K562 (cell line): ENCODE data around the gene MAD1L1. TPM values are rescaled to one million over a fixed set of nuclear protein-coding genes. Genes with fewer than 3 reads are reported as not detected.
A peak's percentile ranks its signal among the peaks of the same experiment; 100 is the strongest.

ENCODE experiments used
- ATAC-seq: fragments of 200-7000 bp; cut with Tn5 transposase; 3 replicates; pipeline ENCODE4 v1.9.1; 2020; ENCODE audit warnings: moderate library complexity
- BruUV-seq: library from RNA; stranded (reverse); fragments of 400-500 nt; replicated peaks from 2 replicates; lab custom pipeline; 2021; lab: Mats Ljungman, UMichigan
- CTCF ChIA-PET: fragments of 300-600 bp; formaldehyde crosslinking; extraction: SDS; loops from one replicate; lab custom pipeline; 2021; ENCODE audit warnings: low intra/inter-chr PET ratio; lab: Yijun Ruan, JAX
- POLR2A ChIA-PET: fragments of 300-600, 350-650 bp; sonication (Branson Sonifier 250); formaldehyde crosslinking; extraction: SDS; loops from one replicate; lab custom pipeline; 2021; ENCODE audit warnings: antibody characterized with exemption, inconsistent platforms; lab: Yijun Ruan, JAX
- DNase-seq, 4 experiments: peaks; one replicate each; pipeline versions ENCODE4 v3.0.0 to v3.0.0-alpha.2; 2011 to 2018; ENCODE audit warnings: low spot score in 3 of 4, mixed read lengths in 3 of 4; ENCODE audit errors: extremely low read depth in 1 of 4
- FAIRE-seq: peaks from 2 replicates; lab custom pipeline; 2011; peaks lifted over from hg19 to GRCh38; lab: Jason Lieb, UNC
- H2AFZ ChIP-seq: 2 replicates; pipeline ENCODE4 v1.6.0; 2011; ENCODE audit warnings: low read depth, low read length, control low read depth, inconsistent platforms
- H3K27ac ChIP-seq: fragments of 200-600 bp; 3 replicates; pipeline ENCODE4 v1.8.0; 2011; ENCODE audit warnings: low read depth, mild to moderate bottlenecking, control low read depth, inconsistent platforms, low read length, moderate library complexity, mixed read lengths; ENCODE audit errors: extremely low read depth
- H3K27me3 ChIP-seq, 2 experiments: fragments of 300-600 bp in 1 of 2; 2 replicates in 1 of 2; 3 replicates in 1 of 2; pipeline versions ENCODE4 v1.6.0 to v1.8.0; 2011; ENCODE audit warnings: inconsistent platforms in 2 of 2, low read length in 2 of 2, mild to moderate bottlenecking in 1 of 2, mixed read lengths in 1 of 2, moderate library complexity in 1 of 2; ENCODE audit not compliant: control insufficient read depth in 2 of 2, insufficient read depth in 2 of 2
- H3K36me3 ChIP-seq: fragments of 300-600 bp; 3 replicates; pipeline ENCODE4 v1.8.0; 2011; ENCODE audit warnings: mild to moderate bottlenecking, low read length, inconsistent platforms; ENCODE audit not compliant: control insufficient read depth, insufficient read depth
- H3K4me1 ChIP-seq, 2 experiments: fragments of 200-600 bp in 1 of 2; replicated peaks in 1 of 2; 2 replicates in 1 of 2; 3 replicates in 1 of 2; pipeline versions ENCODE4 v1.5.1 to v1.8.0; 2011; ENCODE audit warnings: inconsistent platforms in 2 of 2, low read length in 2 of 2, mild to moderate bottlenecking in 1 of 2, mixed read lengths in 1 of 2, moderate library complexity in 1 of 2; ENCODE audit not compliant: control insufficient read depth in 2 of 2, insufficient read depth in 2 of 2
- H3K4me2 ChIP-seq: 2 replicates; pipeline ENCODE4 v1.6.1; 2011; ENCODE audit warnings: low read length, control low read depth, inconsistent platforms, mixed read lengths; ENCODE audit not compliant: insufficient read depth
- H3K4me3 ChIP-seq: fragments of 200-600 bp; sonication (generic), shearing (Covaris generic); 2 replicates; pipeline ENCODE4 v1.5.1; 2016; ENCODE audit warnings: control low read depth, inconsistent platforms
- H3K79me2 ChIP-seq: fragments of 200-600 bp; 3 replicates; pipeline ENCODE4 v1.8.0; 2011; ENCODE audit warnings: low read length, inconsistent platforms; ENCODE audit not compliant: control insufficient read depth, insufficient read depth
- H3K9ac ChIP-seq, 2 experiments: 2 replicates each; pipeline versions ENCODE4 v1.6.0 to v1.6.1; 2011; ENCODE audit warnings: low read depth in 2 of 2, low read length in 2 of 2, control low read depth in 1 of 2, inconsistent platforms in 1 of 2, mild to moderate bottlenecking in 1 of 2, mixed read lengths in 1 of 2; ENCODE audit not compliant: insufficient read depth in 1 of 2
- H3K9me1 ChIP-seq: one replicate; pipeline ENCODE4 v1.6.0; 2011; ENCODE audit warnings: inconsistent platforms, mild to moderate bottlenecking, low read length, moderate library complexity; ENCODE audit not compliant: control insufficient read depth, insufficient read depth
- H3K9me3 ChIP-seq: replicated peaks from 2 replicates; pipeline ENCODE4 v1.5.1; 2011; ENCODE audit warnings: low read depth, low read length, inconsistent platforms; ENCODE audit not compliant: control insufficient read depth, insufficient read depth
- H4K20me1 ChIP-seq: replicated peaks from 2 replicates; pipeline ENCODE4 v1.6.1; 2011; ENCODE audit warnings: low read length, inconsistent platforms, mixed read lengths; ENCODE audit not compliant: control insufficient read depth, insufficient read depth
- CBX8 ChIP-seq: fragments of 200-600 bp; sonication (generic); IDR thresholded peaks from 2 replicates; pipeline ENCODE4 v1.6.1; 2012; ENCODE audit warnings: borderline replicate concordance, mixed run types, low read depth, mild to moderate bottlenecking, moderate library complexity, mixed read lengths, low read length, control low read depth, inconsistent platforms; ENCODE audit not compliant: poor library complexity, severe bottlenecking; ENCODE audit errors: extremely low read depth
- CXXC5 ChIP-seq: fragments of 250-450 bp; sonication (Bioruptor Pico); IDR thresholded peaks from 2 replicates; pipeline ENCODE4 v1.8.0; 2022; ENCODE audit warnings: inconsistent platforms, mild to moderate bottlenecking, moderate library complexity
- PTTG1 ChIP-seq: fragments of 450-650 bp; IDR thresholded peaks from 2 replicates; pipeline ENCODE4 v1.6.1; 2016; ENCODE audit warnings: low read depth, mild to moderate bottlenecking, missing genetic modification characterization, missing compliant biosample characterization
- RBM17 ChIP-seq: fragments of 200-400 bp; formaldehyde crosslinking; IDR thresholded peaks from 2 replicates; pipeline ENCODE4 v1.6.1; 2017; ENCODE audit warnings: low read depth, mild to moderate bottlenecking, low read length, borderline replicate concordance
- RBM22 ChIP-seq: fragments of 200-400 bp; formaldehyde crosslinking; IDR thresholded peaks from 2 replicates; pipeline ENCODE4 v1.6.1; 2018; ENCODE audit warnings: low read length, low read depth; ENCODE audit not compliant: poor library complexity, severe bottlenecking
- SPI1 ChIP-seq: IDR thresholded peaks from 2 replicates; pipeline ENCODE4 v1.6.1; 2011; ENCODE audit warnings: low read depth, low read length, control low read depth, borderline replicate concordance
- WGBS: fragments of 100-300 bp; shearing (Covaris generic); methylation state at CpG from one replicate; pipeline ENCODE4 v1.1.6; 2016; ENCODE audit warnings: low coverage, mixed read lengths; ENCODE audit not compliant: insufficient coverage; ENCODE audit errors: missing lambda C conversion rate; 5-methylcytosine and 5-hydroxymethylcytosine counted together
- in situ Hi-C: fragments of 300-500 bp; cut with MboI; formaldehyde crosslinking; loops from 4 replicates; pipeline ENCODE4 v1.15.0; 2018; ENCODE audit warnings: inconsistent platforms, mixed read lengths
- intact Hi-C: fragments of 100-400 bp; cut with micrococcal nuclease; formaldehyde crosslinking; loops from 2 replicates; pipeline ENCODE4 v1.14.2; 2022
- polyA plus RNA-seq, 8 experiments: library from polyadenylated mRNA; depleted of rRNA in 4 of 8; stranded (reverse) in 5 of 8; unstranded in 3 of 8; fragments of >200 nt; fragmentation: Nextera tagmentation in 2 of 8; fragmentation: Illumina TruSeq in 1 of 8; extraction: Ambion mirVana in 2 of 8; extraction: Trizol in 1 of 8; gene quantifications; 2 replicates each; pipeline versions ENCODE4 v1.2.1 to v1.2.3, GENCODE V29; 2011 to 2014; ENCODE audit warnings: inconsistent platforms in 1 of 8, missing spikeins in 1 of 8
- total RNA-seq, 7 experiments: library from RNA; depleted of rRNA in 6 of 7; stranded (reverse); fragments of >200 nt in 6 of 7; fragmentation: Illumina TruSeq in 2 of 7; extraction: Trizol in 2 of 7; gene quantifications; 2 replicates each; pipeline versions ENCODE4 v1.2.1 to v1.2.3, GENCODE V29; 2011 to 2021; ENCODE audit warnings: low replicate concordance in 1 of 7
- TF ChIP-seq, protein P1 (sequence below): sonication (generic); formaldehyde crosslinking; IDR thresholded peaks from 2 replicates; pipeline ENCODE4 v1.8.1; 2023; ENCODE audit warnings: mild to moderate bottlenecking, missing genetic modification reagents

MAD1L1 gene
- total and polyA plus RNA-seq, 9 of the 15 experiments (the other 6 are each of a cell fraction or from before 2014, with no cell fraction given): 1.7 to 89.7 (median 18.0) TPM

DNA sequence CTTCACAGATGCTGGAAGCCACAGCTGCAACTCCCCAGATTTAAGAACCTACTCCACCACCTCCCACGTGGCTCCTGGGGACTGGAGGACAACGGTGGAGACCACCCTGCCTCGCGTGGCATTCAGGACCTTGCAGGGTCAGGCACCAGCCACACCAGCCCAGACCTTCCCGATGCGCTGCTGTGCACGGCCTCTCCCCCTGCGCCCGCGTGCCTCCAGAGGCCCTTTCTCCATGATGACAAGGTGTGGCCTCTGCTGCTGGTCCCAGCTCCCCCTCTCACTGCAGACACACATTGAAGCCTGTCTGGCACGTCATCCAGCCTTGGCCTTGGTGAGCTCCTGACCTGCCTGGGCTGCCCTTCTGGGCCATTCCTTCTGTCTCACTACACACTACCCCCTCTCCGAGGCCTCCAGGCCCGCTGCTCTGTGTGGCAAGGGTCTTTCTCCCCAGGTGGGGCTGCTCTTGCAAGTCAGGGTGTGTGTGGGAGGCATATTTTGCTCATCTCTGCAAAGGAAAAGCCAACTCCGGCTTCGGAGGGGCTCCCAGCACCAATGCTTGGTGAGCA lies 254.8 kb downstream of the MAD1L1 start:
- no TSS peak for BruUV-seq
- Histone ChIP-seq H3K4me1 (peaks cover 0 to 37% of the 10 kb centered on the region in 2 experiments; a peak in 2 of 5 replicates), H3K4me2 (no peak overlapping the region), H3K27me3 (no peaks in the 10 kb centered on the region), H2AFZ (no peak overlapping the region), H3K36me3 (peaks cover 18% of the 10 kb centered on the region; the same call in 1 of the 3 replicates), H3K79me2 (no peaks in the 10 kb centered on the region), H3K9me3 (no peaks in the 10 kb centered on the region), H3K4me3 (no peak overlapping the region), H3K27ac (no peak overlapping the region), H3K9me1 (no peaks in the 10 kb centered on the region), H4K20me1 (no peaks in the 10 kb centered on the region), H3K9ac (no peak overlapping the region)
- ATAC-seq (no peak), DNase-seq (no peak), FAIRE-seq (no peak)
- in situ Hi-C loops: no loop called here
- ChIA-PET POLR2A (no interaction called here), CTCF (no interaction called here)
- WGBS: 91% methylated on average over 9 of the region's 15 CpGs
- TF ChIP-seq PTTG1 (tag) (no peak), CBX8 (no peak), SPI1 (no peak), CXXC5 (CRISPR knock-in tag) (no peak), RBM22 (peak; percentile 23), RBM17 (no peak)
- TF ChIP-seq, protein P1, sequence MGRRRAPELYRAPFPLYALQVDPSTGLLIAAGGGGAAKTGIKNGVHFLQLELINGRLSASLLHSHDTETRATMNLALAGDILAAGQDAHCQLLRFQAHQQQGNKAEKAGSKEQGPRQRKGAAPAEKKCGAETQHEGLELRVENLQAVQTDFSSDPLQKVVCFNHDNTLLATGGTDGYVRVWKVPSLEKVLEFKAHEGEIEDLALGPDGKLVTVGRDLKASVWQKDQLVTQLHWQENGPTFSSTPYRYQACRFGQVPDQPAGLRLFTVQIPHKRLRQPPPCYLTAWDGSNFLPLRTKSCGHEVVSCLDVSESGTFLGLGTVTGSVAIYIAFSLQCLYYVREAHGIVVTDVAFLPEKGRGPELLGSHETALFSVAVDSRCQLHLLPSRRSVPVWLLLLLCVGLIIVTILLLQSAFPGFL: no peak
- intact Hi-C loops: no loop called here
